ENCODE data around the gene RBM18. TPM values are rescaled to one million over a fixed set of nuclear protein-coding genes. Genes with fewer than 3 reads are reported as not detected.

RBM18 gene
- total RNA-seq, 4 donors from 2014 or later = 8.8 to 12.2 (median 10.3) TPM

- TF ChIP-seq, protein P1, sequence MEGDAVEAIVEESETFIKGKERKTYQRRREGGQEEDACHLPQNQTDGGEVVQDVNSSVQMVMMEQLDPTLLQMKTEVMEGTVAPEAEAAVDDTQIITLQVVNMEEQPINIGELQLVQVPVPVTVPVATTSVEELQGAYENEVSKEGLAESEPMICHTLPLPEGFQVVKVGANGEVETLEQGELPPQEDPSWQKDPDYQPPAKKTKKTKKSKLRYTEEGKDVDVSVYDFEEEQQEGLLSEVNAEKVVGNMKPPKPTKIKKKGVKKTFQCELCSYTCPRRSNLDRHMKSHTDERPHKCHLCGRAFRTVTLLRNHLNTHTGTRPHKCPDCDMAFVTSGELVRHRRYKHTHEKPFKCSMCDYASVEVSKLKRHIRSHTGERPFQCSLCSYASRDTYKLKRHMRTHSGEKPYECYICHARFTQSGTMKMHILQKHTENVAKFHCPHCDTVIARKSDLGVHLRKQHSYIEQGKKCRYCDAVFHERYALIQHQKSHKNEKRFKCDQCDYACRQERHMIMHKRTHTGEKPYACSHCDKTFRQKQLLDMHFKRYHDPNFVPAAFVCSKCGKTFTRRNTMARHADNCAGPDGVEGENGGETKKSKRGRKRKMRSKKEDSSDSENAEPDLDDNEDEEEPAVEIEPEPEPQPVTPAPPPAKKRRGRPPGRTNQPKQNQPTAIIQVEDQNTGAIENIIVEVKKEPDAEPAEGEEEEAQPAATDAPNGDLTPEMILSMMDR (IDR thresholded peaks at IDR 0.05) = no peak
- no peak for ATAC-seq (ENCODE audit: low FRiP score)
- no peak for DNase-seq (ENCODE audit: low spot score)
These were observed 67.2 kb downstream of the RBM18 start for GRCh38 chr9:122197426-122197825.

DNA sequence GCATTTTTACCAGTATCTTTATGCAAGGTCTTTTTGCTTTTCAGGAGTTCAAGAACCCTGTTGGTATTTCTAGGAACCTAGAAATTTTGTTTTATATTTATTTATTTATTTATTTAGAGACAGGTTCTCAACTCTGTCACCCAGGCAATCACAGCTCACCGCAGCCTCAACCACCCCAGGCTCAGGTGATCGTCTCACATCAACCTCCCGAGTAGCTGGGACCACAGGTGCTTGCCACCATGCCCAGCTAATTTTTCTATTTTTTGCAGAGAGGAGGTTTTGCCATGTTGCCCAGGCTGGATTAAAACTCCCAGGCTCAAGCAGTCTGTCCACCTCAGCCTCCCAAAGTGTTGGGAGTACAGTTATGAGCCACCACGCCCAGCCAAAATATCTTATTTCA is 68.8 kb downstream of the RBM18 start:
- no peak for DNase-seq (ENCODE audit: low spot score)
- TF ChIP-seq, protein P1 (IDR thresholded peaks at IDR 0.05) = no peak
- no peak for ATAC-seq (ENCODE audit: low FRiP score)

- ATAC-seq (ENCODE audit: low FRiP score) = no peak
- DNase-seq (ENCODE audit: low spot score) = no peak
- TF ChIP-seq, protein P1 (IDR thresholded peaks at IDR 0.05) = no peak
These were observed 71.0 kb downstream of the RBM18 start for GRCh38 chr9:122193651-122194050.

DNA sequence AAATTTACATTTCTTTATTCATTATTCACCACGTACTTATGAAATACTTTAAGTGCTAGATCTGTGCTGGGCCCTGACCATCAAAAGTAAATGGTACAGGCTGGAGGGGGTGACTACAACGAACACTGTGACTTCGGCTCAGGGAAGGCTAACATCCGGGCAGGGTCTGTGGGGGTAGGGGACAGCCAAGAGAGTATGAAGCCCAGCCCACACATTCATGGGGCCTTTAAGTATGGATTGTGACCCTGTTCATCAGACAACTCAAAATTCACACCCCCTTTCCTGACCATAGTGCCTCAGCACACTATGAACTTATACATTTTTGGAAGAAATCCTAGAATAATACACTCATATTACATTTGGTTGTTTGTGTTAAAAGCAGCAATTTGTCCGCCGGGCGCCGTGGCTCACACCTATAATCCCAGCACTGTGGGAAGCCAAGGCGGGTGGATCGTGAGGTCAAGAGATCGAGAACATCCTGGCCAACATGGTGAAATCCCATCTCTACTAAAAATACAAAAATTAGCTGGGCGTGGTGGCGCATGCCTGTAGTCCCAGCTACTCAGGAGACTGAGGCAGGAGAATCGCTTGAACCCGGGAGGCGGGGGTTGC is 71.6 kb downstream of the RBM18 start:
- ATAC-seq (ENCODE audit: low FRiP score) = no peak
- TF ChIP-seq, protein P1 (IDR thresholded peaks at IDR 0.05) = no peak

GRCh38 chr9:122192261-122192875 is 72.3 kb downstream of the RBM18 start:
- ATAC-seq (ENCODE audit: low FRiP score) (no peak), DNase-seq (ENCODE audit: low spot score) (no peak)
- TF ChIP-seq, protein P1 (IDR thresholded peaks at IDR 0.05) = no peak

More for the DNA sequence above, 71.6 kb downstream of the RBM18 start:
- no peak for DNase-seq (ENCODE audit: low spot score)

GRCh38 chr9:122191584-122191983 is 73.1 kb downstream of the RBM18 start:
- DNase-seq (ENCODE audit: low spot score) (no peak), ATAC-seq (ENCODE audit: low FRiP score) (no peak)
- TF ChIP-seq, protein P1 (IDR thresholded peaks at IDR 0.05) = no peak

All from omental fat pad (tissue), 4 donors.